ENCODE data around the gene TEX9.
"Not testable (repeated sequence)": the region's sequence is repeated elsewhere in the genome, so short reads cannot be mapped to it uniquely, and the experiment has no call there.

- TF ChIP-seq SUZ12 (IDR thresholded peaks at IDR 0.05; ENCODE audit: extremely low read depth, insufficient read depth, insufficient read length); ZNF274 (IDR thresholded peaks at IDR 0.05; ENCODE audit: low read depth, low read length): not testable (repeated sequence)
Measured at GRCh38 chr15:56374693-56375092, 9.5 kb downstream of the TEX9 start.

Data from NT2/D1 (cell line).